GM18873 (cell line): ENCODE results near the gene SULT2B1.

Experiments used
- ATAC-seq: cut with Tn5 transposase; IDR thresholded peaks from one replicate; pipeline ENCODE4 v1.9.1; 2021; ENCODE audit warnings: mild to moderate bottlenecking, moderate library complexity, moderate number of reproducible peaks; ENCODE audit not compliant: unreplicated experiment, low FRiP score

Gene SULT2B1

DNA sequence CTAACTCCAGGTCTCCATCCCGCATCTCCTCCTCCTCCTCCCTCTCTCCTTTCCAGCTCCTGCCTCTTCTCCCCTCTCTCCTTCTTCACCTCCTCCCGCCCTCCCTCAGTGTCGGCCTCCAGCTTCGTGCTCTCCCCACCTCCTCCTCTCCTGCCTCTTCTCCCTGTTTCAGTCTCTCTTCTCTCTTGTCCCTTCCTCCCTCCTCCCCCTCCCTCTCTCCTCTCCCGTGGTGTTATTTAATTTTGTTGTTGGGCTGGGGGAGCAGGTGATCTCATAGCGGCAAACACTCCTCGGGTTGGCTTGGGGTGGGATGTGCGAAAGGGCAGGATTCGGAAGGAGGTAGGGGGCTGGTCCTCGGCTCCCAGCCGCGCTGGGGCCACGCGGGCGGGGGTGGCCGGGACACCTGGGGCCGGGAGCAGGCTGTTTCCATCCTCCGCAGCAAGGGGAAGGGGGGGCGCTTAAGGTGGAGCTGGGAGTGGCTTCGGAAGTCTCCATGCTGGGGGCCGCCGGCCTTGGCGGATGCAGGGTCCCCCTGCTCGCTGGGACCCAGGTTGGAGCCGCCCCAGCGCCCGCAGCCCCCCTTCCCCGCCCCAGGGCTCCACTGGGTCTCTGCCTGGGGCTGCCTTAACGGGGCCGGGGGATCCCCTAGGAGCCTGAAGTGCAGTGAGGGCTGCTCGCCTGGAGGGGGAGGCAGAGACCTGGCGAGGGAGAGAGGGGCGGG is 94.2 kb downstream of the SULT2B1 start, which contains the start of gene CA11:
Gene CA11, minus strand, starts transcription at position 187 of the 721 bp plus-strand sequence. CDS start 555 bp downstream, outside the sequence.
- no peak for ATAC-seq

DNA sequence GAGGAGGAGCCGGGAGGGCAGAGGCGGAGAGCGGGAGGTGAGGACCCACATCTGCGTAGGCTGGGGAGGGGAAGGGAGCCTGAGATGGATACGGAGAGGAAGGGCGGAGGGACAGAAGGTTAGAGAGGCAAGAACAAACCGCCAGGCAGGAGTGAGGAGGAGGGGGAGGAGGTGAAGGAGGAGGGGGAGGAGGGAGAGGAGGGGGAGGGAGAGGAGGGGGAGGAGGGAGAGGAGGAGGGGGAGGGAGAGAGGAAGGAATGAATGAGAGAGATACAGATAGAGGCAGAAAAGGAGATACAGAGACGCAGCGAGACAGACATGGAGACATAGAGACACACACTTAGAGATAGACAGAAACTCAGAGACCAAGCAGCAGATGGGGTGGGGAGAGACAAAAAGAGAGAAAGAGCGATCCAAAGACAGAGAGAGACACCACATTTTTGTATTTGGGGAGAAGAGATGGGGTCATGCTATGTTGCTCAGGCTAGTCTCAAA is 94.8 kb downstream of the SULT2B1 start:
- no peak for ATAC-seq

DNA sequence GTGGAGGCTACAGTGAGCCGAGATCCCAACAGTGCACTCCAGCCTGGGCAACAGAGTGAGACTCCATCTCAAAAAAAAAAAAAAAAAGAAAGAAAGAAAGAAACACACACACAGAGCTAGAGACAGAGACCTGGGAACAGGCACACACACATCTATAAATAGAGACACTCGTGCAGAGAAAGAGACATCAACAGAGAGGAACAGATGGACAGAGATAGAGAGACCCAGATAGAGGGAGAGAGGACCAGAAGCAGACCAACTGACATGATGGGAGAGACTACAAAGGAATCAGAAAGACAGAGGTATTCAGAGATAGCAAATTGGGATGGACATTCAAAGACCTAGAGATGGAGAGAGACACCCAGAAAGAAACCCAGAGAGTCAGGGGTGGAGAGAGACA is 96.2 kb downstream of the SULT2B1 start:
- ATAC-seq = no peak
